Epithelial cell of esophagus (primary cell): Measurements from ENCODE around the gene FAM118B.

Experiments used
- DNase-seq: peaks from one replicate; pipeline ENCODE4 v3.0.0; 2010; ENCODE audit warnings: low read depth
- H3K4me3 ChIP-seq: 2 replicates; pipeline ENCODE4 v1.5.1; 2011; ENCODE audit warnings: mild to moderate bottlenecking, low read length, control low read depth
- CTCF ChIP-seq: IDR thresholded peaks from 2 replicates; pipeline ENCODE4 v1.5.1; 2011; ENCODE audit warnings: low read depth, mild to moderate bottlenecking, low read length, control low read depth, inconsistent platforms; ENCODE audit not compliant: insufficient read depth; ENCODE audit errors: missing control alignments

Gene FAM118B

GRCh38 chr11:126175393-126175792 is 36.2 kb upstream of the FAM118B start:
- DNase-seq: peak; percentile 15
- no peak overlapping the region for H3K4me3 ChIP-seq
- no peak for TF ChIP-seq CTCF

GRCh38 chr11:126176853-126177470 is 34.6 kb upstream of the FAM118B start:
- H3K4me3 ChIP-seq: no peak overlapping the region
- DNase-seq: no peak
- TF ChIP-seq CTCF: no peak

GRCh38 chr11:126181939-126182730 is 29.4 kb upstream of the FAM118B start:
- no peak for TF ChIP-seq CTCF
- no peak overlapping the region for H3K4me3 ChIP-seq
- DNase-seq: no peak

GRCh38 chr11:126182787-126183445 is 28.7 kb upstream of the FAM118B start:
- H3K4me3 ChIP-seq: no peak overlapping the region
- no peak for TF ChIP-seq CTCF
- no peak for DNase-seq

- no peak for DNase-seq
- TF ChIP-seq CTCF: no peak
- H3K4me3 ChIP-seq: no peak overlapping the region
Observed at GRCh38 chr11:126185259-126186024, 26.1 kb upstream of the FAM118B start.

GRCh38 chr11:126186025-126186698 is 25.4 kb upstream of the FAM118B start:
- no peak overlapping the region for H3K4me3 ChIP-seq
- no peak for DNase-seq
- no peak for TF ChIP-seq CTCF
